ENCODE measurements around the gene CKLF. TPM values are rescaled to one million over a fixed set of nuclear protein-coding genes. Genes with fewer than 3 reads are reported as not detected.
A peak's percentile ranks its signal among the peaks of the same experiment; 100 is the strongest.

Gene CKLF
- total RNA-seq, 4 donors from 2014 or later, result 31.8 to 75.4 (median 35.6) TPM

DNA sequence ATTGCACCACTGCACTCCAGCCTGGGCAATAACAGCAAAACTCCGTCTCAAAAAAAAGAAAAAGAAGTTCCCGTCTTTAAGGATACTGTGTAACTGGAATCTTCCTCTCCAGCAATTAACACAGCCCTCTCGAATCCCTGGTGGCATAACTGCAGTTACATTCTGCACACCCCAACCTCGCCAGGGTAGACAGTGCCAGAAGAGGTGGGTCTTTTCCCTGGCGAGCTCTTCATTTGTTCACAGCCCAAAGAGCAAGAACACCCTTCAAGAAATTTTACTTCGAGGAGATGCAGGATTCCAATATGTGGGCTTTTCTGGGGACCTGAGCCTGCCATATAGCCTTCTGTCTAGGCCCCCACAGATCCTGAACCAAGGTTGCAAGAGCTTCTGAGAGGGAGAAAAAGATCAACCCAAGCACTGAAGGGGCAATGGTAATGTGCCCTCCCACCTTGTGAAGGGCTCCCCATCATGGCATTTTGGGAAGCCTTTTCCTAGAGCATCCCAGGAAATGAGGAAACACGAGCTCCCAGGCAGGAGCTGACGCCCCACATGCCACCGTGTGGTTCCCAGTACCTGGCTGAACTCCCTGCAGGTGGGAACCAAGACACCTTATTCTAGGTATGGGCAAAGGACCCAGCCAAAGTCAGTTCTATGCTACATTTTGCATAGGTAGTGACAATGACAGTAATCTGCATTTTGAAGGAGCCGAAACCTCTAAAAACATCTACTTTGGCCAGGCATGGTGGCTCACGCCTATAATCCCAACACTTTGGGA lies 29.4 kb upstream of the CKLF start:
- H3K36me3 ChIP-seq, result peaks cover 0 to 37% (median under 1%) of the 10 kb centered on the region in 3 donors
- peak overlapping the region; percentile 13 to 99 (median 69) for H3K27ac ChIP-seq
- no peaks in the 10 kb centered on the region for H3K9me3 ChIP-seq
- H3K4me3 ChIP-seq, result no peak overlapping the region
- peaks cover 0 to 64% (median 50%) of the 10 kb centered on the region in 4 donors for H3K4me1 ChIP-seq
- TF ChIP-seq EP300 (IDR thresholded peaks at IDR 0.05), result no peak
- TF ChIP-seq POLR2A (IDR thresholded peaks at IDR 0.05), result no peak
- TF ChIP-seq, protein P1, sequence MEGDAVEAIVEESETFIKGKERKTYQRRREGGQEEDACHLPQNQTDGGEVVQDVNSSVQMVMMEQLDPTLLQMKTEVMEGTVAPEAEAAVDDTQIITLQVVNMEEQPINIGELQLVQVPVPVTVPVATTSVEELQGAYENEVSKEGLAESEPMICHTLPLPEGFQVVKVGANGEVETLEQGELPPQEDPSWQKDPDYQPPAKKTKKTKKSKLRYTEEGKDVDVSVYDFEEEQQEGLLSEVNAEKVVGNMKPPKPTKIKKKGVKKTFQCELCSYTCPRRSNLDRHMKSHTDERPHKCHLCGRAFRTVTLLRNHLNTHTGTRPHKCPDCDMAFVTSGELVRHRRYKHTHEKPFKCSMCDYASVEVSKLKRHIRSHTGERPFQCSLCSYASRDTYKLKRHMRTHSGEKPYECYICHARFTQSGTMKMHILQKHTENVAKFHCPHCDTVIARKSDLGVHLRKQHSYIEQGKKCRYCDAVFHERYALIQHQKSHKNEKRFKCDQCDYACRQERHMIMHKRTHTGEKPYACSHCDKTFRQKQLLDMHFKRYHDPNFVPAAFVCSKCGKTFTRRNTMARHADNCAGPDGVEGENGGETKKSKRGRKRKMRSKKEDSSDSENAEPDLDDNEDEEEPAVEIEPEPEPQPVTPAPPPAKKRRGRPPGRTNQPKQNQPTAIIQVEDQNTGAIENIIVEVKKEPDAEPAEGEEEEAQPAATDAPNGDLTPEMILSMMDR (IDR thresholded peaks at IDR 0.05), result no peak
- no peaks in the 10 kb centered on the region for H3K27me3 ChIP-seq
- WGBS, 2 donors, result 75 to 80% methylated on average over 10 to 11 of the region's 11 CpGs
- DNase-seq (ENCODE audit: low spot score in 2 of 2), result no peak

DNA sequence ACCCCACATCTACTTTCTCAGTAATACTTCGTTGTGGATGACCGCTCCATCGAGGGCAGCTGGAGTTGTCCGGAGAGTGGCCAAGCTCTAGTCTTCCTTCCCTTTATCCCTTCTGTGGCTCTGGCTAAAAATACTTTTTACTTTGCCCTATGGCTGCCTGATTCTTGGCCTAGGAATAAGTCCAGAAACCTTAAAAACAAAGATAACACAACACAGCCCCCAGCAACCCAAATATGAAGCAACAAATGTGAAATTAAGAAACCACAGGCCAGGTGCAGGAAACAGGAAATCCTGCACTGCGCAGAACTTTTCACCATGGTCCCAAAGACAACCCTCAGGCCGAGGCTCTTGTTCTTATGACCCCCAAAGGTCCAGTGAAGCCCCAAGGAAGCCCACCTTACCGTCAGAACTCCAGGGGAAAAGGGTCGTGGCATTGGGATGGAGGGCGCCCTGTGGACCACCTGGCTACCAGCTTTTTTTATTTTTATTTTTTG lies 28.5 kb upstream of the CKLF start:
- H3K27me3 ChIP-seq, result no peaks in the 10 kb centered on the region
- H3K4me1 ChIP-seq, result peaks cover 0 to 55% (median 42%) of the 10 kb centered on the region in 4 donors
- no peaks in the 10 kb centered on the region for H3K9me3 ChIP-seq
- H3K27ac ChIP-seq, result peak overlapping the region in 3 of 4 donors; percentile 63 to 99 (median 75)
- H3K36me3 ChIP-seq, result peaks cover 0 to 46% (median 5%) of the 10 kb centered on the region in 3 donors
- WGBS, 2 donors, result 67 to 72% methylated on average over 9 of the region's 9 CpGs
- TF ChIP-seq EP300 (IDR thresholded peaks at IDR 0.05), result peak in 1 of 2 donors; percentile 59
- TF ChIP-seq, protein P1 (IDR thresholded peaks at IDR 0.05), result no peak
- TF ChIP-seq POLR2A (IDR thresholded peaks at IDR 0.05), result no peak
- H3K4me3 ChIP-seq, result no peak overlapping the region
- DNase-seq (ENCODE audit: low spot score in 2 of 2), result no peak

DNA sequence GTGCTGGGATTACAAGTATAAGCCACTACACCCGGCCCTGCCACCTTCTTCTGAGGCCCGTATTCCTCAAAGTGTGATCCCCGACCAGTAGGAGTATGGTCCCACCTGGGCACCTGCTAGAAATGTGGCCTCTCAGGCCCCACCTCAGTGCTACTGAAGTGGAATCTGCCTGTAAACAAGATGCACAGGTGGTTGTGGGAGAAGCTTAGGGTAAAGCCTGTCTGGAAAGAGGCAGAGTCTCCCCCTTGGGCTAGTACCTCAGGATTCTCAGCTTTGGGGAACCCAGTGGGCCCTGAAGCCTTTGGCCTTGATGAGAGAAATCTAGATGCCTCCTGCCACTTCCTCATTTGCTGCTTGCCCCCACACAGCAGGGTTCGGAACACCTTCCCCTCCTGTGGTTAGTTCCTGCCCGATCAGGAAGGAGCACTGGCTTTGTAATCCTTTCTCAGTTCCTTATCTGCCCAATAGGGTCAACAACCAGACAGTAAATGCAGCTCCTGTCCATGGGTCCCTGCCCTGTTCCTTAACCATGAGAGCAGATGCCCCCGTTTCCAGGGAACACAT lies 27.7 kb upstream of the CKLF start:
- Histone ChIP-seq H3K9me3 (no peaks in the 10 kb centered on the region), H3K4me1 (peaks cover 0 to 51% (median 37%) of the 10 kb centered on the region in 4 donors), H3K4me3 (no peak overlapping the region), H3K27ac (peak overlapping the region in 3 of 4 donors; percentile 63 to 99 (median 75)), H3K36me3 (peaks cover 0 to 54% (median 5%) of the 10 kb centered on the region in 3 donors), H3K27me3 (no peaks in the 10 kb centered on the region)
- TF ChIP-seq EP300 (IDR thresholded peaks at IDR 0.05) (peak in 1 of 2 donors; percentile 65), POLR2A (IDR thresholded peaks at IDR 0.05) (no peak)
- TF ChIP-seq, protein P1 (IDR thresholded peaks at IDR 0.05), result no peak
- DNase-seq (ENCODE audit: low spot score in 2 of 2), result no peak
- 69 to 77% methylated on average over 6 of the region's 6 CpGs for WGBS, 2 donors

DNA sequence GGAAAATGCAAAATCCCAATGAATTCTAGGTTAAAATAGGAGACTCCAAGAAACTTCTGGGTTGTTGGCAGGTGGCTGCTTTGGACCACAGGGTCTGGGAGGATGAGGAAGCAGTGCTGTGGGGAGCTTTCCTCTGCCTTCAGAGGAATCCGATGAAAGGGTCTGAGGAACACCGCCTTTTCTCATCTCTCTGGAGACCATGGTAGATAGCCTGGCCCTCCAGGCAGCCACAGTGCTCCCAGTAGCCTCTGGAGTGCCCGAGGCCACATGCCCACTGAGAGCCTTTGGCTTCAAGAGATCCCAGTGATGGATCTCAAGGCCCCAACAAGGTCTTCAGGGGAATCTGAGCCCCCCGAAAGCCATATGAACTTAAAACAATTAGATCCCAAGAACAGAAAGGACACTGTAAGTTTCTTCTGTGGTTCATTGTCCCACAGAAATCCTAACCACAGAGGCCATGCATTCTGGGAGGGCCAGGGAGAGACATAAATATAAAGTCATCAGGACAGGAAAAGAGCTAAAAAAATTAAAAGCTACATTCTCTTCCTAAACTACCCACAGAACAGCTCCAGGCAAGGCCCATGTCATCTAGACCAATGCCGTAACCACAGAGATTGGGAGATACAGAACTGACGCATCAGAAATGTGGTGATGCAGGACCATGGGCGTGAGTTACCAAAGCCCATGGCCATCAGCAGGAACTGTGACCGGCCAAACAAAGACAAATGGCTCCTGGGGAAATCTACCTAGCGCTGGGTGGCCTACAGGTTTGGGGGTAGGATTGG lies 26.8 kb upstream of the CKLF start:
- Histone ChIP-seq H3K4me1 (peaks cover 0 to 46% (median 30%) of the 10 kb centered on the region in 4 donors), H3K4me3 (no peak overlapping the region), H3K9me3 (no peaks in the 10 kb centered on the region), H3K27me3 (no peaks in the 10 kb centered on the region), H3K27ac (peak overlapping the region in 3 of 4 donors; percentile 63 to 99 (median 75)), H3K36me3 (peaks cover 0 to 63% (median 5%) of the 10 kb centered on the region in 3 donors)
- TF ChIP-seq, protein P1 (IDR thresholded peaks at IDR 0.05), result no peak
- TF ChIP-seq POLR2A (IDR thresholded peaks at IDR 0.05) (no peak), EP300 (IDR thresholded peaks at IDR 0.05) (no peak)
- DNase-seq (ENCODE audit: low spot score in 2 of 2), result no peak
- 81 to 86% methylated on average over 9 of the region's 9 CpGs for WGBS, 2 donors
